ENCODE data around the gene WAC. TPM values are rescaled to one million over a fixed set of nuclear protein-coding genes. Genes with fewer than 3 reads are reported as not detected.

Gene WAC
- total and polyA plus RNA-seq, 2 of the 13 experiments (the other 11 are each of a cell fraction or from before 2014, with no cell fraction given), result 69.1 to 96.2 TPM

- 99% methylated on average over 3 of the region's 3 CpGs for WGBS (ENCODE audit: low lambda C conversion rate)
- POLR2A ChIA-PET, result no interaction called here
- Histone ChIP-seq H3K4me3 (replicated peaks in 1 of 3; ENCODE audit: insufficient read depth in 1 of 3, low read depth in 2 of 3, low read length in 3 of 3) (no peak overlapping the region), H4K20me1 (ENCODE audit: insufficient read depth, low read length) (peaks cover 72% of the 10 kb centered on the region), H3K9ac (ENCODE audit: insufficient read depth, low read depth, low read length) (no peak overlapping the region), H3K9me3 (ENCODE audit: low read length) (no peaks in the 10 kb centered on the region), H3K36me3 (replicated peaks in 1 of 2; ENCODE audit: control insufficient read depth in 1 of 2, insufficient read depth in 2 of 2, low read length in 2 of 2) (peaks cover 5 to 63% of the 10 kb centered on the region in 2 experiments), H2AFZ (ENCODE audit: low read length) (no peak overlapping the region), H3K79me2 (ENCODE audit: insufficient read depth, low read length) (peaks cover 93% of the 10 kb centered on the region), H3K27ac (ENCODE audit: extremely low read length, insufficient read depth, low read length) (no peak overlapping the region), H3K27me3 (ENCODE audit: control insufficient read depth in 1 of 2, insufficient read depth in 2 of 2, low read length in 2 of 2) (no peaks in the 10 kb centered on the region), H3K4me2 (ENCODE audit: low read depth, low read length) (no peak overlapping the region), H3K4me1 (ENCODE audit: insufficient read depth, low read length) (peaks cover 14% of the 10 kb centered on the region)
- ATAC-seq, result 0 out of 3 replicates have a peak, but pooled peaks have one; percentile 24
- CTCF ChIA-PET (ENCODE audit: low intra/inter-chr PET ratio, low total read pairs), result no interaction called here
- no peak for DNase-seq (ENCODE audit: low spot score)
- no TSS peak for BruUV-seq (replicated peaks)
- in situ Hi-C loops (cut with HindIII; ENCODE audit: extremely low pct_ligation_motif_present, low pct_unique_long_range_greater_than_20kb) (no loop called here), intact Hi-C loops (cut with micrococcal nuclease; ENCODE audit: unreplicated experiment) (no loop called here)
- TF ChIP-seq KLF6 (CRISPR knock-in tag; IDR thresholded peaks at IDR 0.05), result no peak
- no peak for TF ChIP-seq RARA (CRISPR knock-in tag; IDR thresholded peaks at IDR 0.05)
- FAIRE-seq, result no peak
Measured at GRCh38 chr10:28560617-28561016, 27.7 kb downstream of the WAC start.

- DNase-seq (ENCODE audit: low spot score) (no peak), FAIRE-seq (no peak), ATAC-seq (no peak)
- no peaks in the 10 kb centered on the region for H3K9me3 ChIP-seq (ENCODE audit: low read length)
- in situ Hi-C loops (cut with HindIII; ENCODE audit: extremely low pct_ligation_motif_present, low pct_unique_long_range_greater_than_20kb), result no loop called here
- ChIA-PET CTCF (ENCODE audit: low intra/inter-chr PET ratio, low total read pairs) (no interaction called here), POLR2A (no interaction called here)
- no peak overlapping the region for H3K9ac ChIP-seq (ENCODE audit: insufficient read depth, low read depth, low read length)
- 96% methylated on average over 10 of the region's 10 CpGs for WGBS (ENCODE audit: low lambda C conversion rate)
- no TSS peak for BruUV-seq (replicated peaks)
- TF ChIP-seq RBM22 (optimal IDR thresholded peaks at IDR 0.05; ENCODE audit: low read length), result peak; percentile 26
- TF ChIP-seq ZBTB34 (CRISPR knock-in tag; IDR thresholded peaks at IDR 0.05), result no peak
- H3K4me3 ChIP-seq (replicated peaks in 1 of 3; ENCODE audit: insufficient read depth in 1 of 3, low read depth in 2 of 3, low read length in 3 of 3), result no peak overlapping the region
- intact Hi-C loops (cut with micrococcal nuclease; ENCODE audit: unreplicated experiment), result no loop called here
- H3K36me3 ChIP-seq (replicated peaks in 1 of 2; ENCODE audit: control insufficient read depth in 1 of 2, insufficient read depth in 2 of 2, low read length in 2 of 2), result peaks cover 5 to 61% of the 10 kb centered on the region in 2 experiments
- H3K27me3 ChIP-seq (ENCODE audit: control insufficient read depth in 1 of 2, insufficient read depth in 2 of 2, low read length in 2 of 2), result no peaks in the 10 kb centered on the region
- peaks cover 23% of the 10 kb centered on the region for H3K4me1 ChIP-seq (ENCODE audit: insufficient read depth, low read length)
- H2AFZ ChIP-seq (ENCODE audit: low read length), result no peak overlapping the region
- peaks cover 93% of the 10 kb centered on the region for H3K79me2 ChIP-seq (ENCODE audit: insufficient read depth, low read length)
- peaks cover 80% of the 10 kb centered on the region for H4K20me1 ChIP-seq (ENCODE audit: insufficient read depth, low read length)
- H3K4me2 ChIP-seq (ENCODE audit: low read depth, low read length), result no peak overlapping the region
- no peak overlapping the region for H3K27ac ChIP-seq (ENCODE audit: extremely low read length, insufficient read depth, low read length)
Measured at GRCh38 chr10:28561531-28561930, 28.6 kb downstream of the WAC start.
